ENCODE results near the gene SF1. TPM values are rescaled to one million over a fixed set of nuclear protein-coding genes. Genes with fewer than 3 reads are reported as not detected.
A peak's percentile ranks its signal among the peaks of the same experiment; 100 is the strongest.

Gene SF1
- total RNA-seq, 1 donor from 2014 or later, result 183 TPM

GRCh38 chr11:64754124-64754918 is 24.0 kb downstream of the SF1 start:
- no peaks in the 10 kb centered on the region for H3K36me3 Mint-ChIP-seq (ENCODE audit: low read depth)

GRCh38 chr11:64753380-64754123 is 24.8 kb downstream of the SF1 start:
- no peaks in the 10 kb centered on the region for H3K27me3 Mint-ChIP-seq (ENCODE audit: low read depth)
- DNase-seq (ENCODE audit: low spot score), result peak; percentile 89
- H3K9me3 Mint-ChIP-seq (ENCODE audit: low read depth), result no peaks in the 10 kb centered on the region
- TF ChIP-seq CTCF (IDR thresholded peaks at IDR 0.05), result no peak
- no peak overlapping the region for H3K27ac Mint-ChIP-seq (ENCODE audit: unreplicated experiment)
- peaks cover 2% of the 10 kb centered on the region for H3K4me1 Mint-ChIP-seq (ENCODE audit: low read depth)
- H3K4me3 Mint-ChIP-seq (ENCODE audit: unreplicated experiment), result no peak overlapping the region
- no peaks in the 10 kb centered on the region for H3K36me3 Mint-ChIP-seq (ENCODE audit: low read depth)

More at GRCh38 chr11:64754124-64754918, 24.0 kb downstream of the SF1 start:
- Mint-ChIP-seq H3K27me3 (ENCODE audit: low read depth) (no peaks in the 10 kb centered on the region), H3K9me3 (ENCODE audit: low read depth) (no peaks in the 10 kb centered on the region), H3K27ac (ENCODE audit: unreplicated experiment) (no peak overlapping the region), H3K4me1 (ENCODE audit: low read depth) (peaks cover 2% of the 10 kb centered on the region), H3K4me3 (ENCODE audit: unreplicated experiment) (no peak overlapping the region)
- TF ChIP-seq CTCF (IDR thresholded peaks at IDR 0.05), result no peak
- DNase-seq (ENCODE audit: low spot score), result peak; percentile 75

- Mint-ChIP-seq H3K27me3 (ENCODE audit: low read depth) (no peaks in the 10 kb centered on the region), H3K4me3 (ENCODE audit: unreplicated experiment) (no peak overlapping the region), H3K27ac (ENCODE audit: unreplicated experiment) (no peak overlapping the region), H3K36me3 (ENCODE audit: low read depth) (no peaks in the 10 kb centered on the region), H3K9me3 (ENCODE audit: low read depth) (no peaks in the 10 kb centered on the region), H3K4me1 (ENCODE audit: low read depth) (peaks cover 7% of the 10 kb centered on the region)
- DNase-seq (ENCODE audit: low spot score), result peak; percentile 75
- no peak for TF ChIP-seq CTCF (IDR thresholded peaks at IDR 0.05)
Measured at GRCh38 chr11:64753019-64753379, 25.3 kb downstream of the SF1 start.

DNA sequence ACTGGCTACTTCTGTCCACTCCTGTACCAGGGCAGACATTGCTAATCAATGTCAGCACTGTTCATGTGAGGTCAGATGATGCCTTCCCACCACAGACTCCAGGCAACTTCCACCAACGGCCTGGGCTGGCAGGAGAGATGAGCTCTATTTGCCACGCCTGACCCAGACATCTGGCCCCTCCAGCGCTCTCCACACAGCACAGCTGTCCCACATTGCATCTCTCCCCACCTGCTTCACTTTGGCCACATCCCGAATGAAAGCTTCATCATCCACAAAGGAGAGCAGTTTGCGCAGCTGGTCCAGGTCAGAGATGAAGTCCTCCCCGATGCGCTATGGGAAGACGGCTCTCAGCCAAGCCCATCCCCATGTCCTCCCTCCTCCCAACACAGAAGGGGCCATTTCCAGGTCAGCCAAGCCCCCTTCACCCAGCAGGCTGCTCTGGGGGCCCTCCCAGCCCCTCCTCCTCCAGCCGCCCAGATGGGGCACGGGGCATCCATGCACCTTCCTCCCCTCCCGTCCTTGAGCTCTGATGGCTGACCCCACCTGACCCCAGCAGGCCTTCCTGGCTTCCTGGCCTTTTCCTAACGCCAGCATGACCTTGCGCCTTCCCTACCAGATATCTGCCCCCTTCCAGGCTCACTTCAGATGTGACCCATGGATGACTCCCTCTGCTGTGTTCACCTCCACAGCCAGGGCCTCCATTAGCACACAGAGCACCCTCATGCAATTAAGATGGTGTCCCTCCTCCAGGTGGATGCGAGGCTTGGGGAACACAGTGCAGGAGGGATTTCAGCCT is 26.0 kb downstream of the SF1 start:
- TF ChIP-seq CTCF (IDR thresholded peaks at IDR 0.05), result no peak
- DNase-seq (ENCODE audit: low spot score), result peak; percentile 77
- peaks cover 8% of the 10 kb centered on the region for H3K4me1 Mint-ChIP-seq (ENCODE audit: low read depth)

DNA sequence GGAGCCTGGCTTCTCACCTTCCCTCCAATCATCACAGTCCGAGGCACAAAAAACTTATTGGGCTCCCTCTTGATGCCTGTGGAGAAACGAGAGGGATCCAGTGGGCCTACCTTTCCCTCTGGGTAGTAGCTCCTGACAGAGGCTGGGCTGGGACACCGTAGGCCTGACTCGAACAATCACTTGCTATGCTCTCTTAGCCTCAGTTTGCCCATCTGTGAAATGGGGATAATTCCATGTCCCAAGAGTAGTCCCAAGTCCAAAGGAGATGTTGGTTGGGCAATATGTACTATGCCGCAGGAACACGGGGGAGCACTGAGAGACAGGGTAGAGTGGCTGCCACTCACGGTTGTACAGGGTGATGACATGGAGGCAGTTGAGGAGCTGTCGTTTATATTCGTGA is 26.8 kb downstream of the SF1 start:
- DNase-seq (ENCODE audit: low spot score), result peak; percentile 28
- no peaks in the 10 kb centered on the region for H3K9me3 Mint-ChIP-seq (ENCODE audit: low read depth)
- H3K4me1 Mint-ChIP-seq (ENCODE audit: low read depth), result peaks cover 8% of the 10 kb centered on the region
- no peak for TF ChIP-seq CTCF (IDR thresholded peaks at IDR 0.05)
- no peak overlapping the region for H3K27ac Mint-ChIP-seq (ENCODE audit: unreplicated experiment)
- no peak overlapping the region for H3K4me3 Mint-ChIP-seq (ENCODE audit: unreplicated experiment)
- H3K27me3 Mint-ChIP-seq (ENCODE audit: low read depth), result no peaks in the 10 kb centered on the region
- no peaks in the 10 kb centered on the region for H3K36me3 Mint-ChIP-seq (ENCODE audit: low read depth)

More for the DNA sequence above, 26.0 kb downstream of the SF1 start:
- Mint-ChIP-seq H3K9me3 (ENCODE audit: low read depth) (no peaks in the 10 kb centered on the region), H3K4me3 (ENCODE audit: unreplicated experiment) (no peak overlapping the region), H3K36me3 (ENCODE audit: low read depth) (no peaks in the 10 kb centered on the region), H3K27me3 (ENCODE audit: low read depth) (no peaks in the 10 kb centered on the region), H3K27ac (ENCODE audit: unreplicated experiment) (no peak overlapping the region)

Measured in chondrocyte (in vitro differentiated cells).